Measurements from ENCODE around the gene ROGDI.

Gene ROGDI

DNA sequence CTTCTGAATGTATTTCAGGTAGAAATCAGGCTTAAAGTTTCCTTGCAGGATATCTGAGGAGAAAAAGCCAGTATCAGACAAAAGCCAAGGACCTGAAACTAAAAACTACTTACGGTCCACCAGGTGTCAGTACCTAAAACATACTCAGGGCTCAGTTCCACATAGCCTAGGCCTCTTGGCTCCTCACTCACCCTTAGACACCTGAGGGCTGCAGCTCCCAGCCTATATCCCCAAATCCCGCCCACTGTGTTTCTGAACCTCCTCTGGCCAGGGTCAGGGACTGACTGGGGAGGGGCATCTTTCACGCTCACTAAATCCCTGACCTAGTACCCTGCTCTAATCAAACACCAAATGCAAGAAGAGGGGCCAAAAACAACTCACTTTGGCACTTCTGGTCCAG lies 8.8 kb upstream of the ROGDI start:
- Histone ChIP-seq H3K4me2 (ENCODE audit: low read depth, low read length) (no peak overlapping the region), H3K27ac (ENCODE audit: low read length) (no peak overlapping the region), H3K9me2 (replicated peaks; ENCODE audit: insufficient read depth, low read length) (no peaks in the 10 kb centered on the region)

GRCh38 chr16:4806280-4806679 lies 3.8 kb upstream of the ROGDI start:
- TF ChIP-seq, protein P1, sequence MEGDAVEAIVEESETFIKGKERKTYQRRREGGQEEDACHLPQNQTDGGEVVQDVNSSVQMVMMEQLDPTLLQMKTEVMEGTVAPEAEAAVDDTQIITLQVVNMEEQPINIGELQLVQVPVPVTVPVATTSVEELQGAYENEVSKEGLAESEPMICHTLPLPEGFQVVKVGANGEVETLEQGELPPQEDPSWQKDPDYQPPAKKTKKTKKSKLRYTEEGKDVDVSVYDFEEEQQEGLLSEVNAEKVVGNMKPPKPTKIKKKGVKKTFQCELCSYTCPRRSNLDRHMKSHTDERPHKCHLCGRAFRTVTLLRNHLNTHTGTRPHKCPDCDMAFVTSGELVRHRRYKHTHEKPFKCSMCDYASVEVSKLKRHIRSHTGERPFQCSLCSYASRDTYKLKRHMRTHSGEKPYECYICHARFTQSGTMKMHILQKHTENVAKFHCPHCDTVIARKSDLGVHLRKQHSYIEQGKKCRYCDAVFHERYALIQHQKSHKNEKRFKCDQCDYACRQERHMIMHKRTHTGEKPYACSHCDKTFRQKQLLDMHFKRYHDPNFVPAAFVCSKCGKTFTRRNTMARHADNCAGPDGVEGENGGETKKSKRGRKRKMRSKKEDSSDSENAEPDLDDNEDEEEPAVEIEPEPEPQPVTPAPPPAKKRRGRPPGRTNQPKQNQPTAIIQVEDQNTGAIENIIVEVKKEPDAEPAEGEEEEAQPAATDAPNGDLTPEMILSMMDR (IDR thresholded peaks at IDR 0.05; ENCODE audit: low read length), result no peak
- TF ChIP-seq EZH2 (optimal IDR thresholded peaks at IDR 0.05; ENCODE audit: low read depth, low read length), result no peak
- TF ChIP-seq EZH2phosphoT487 (IDR thresholded peaks at IDR 0.05; ENCODE audit: low read length), result no peak
- Histone ChIP-seq H3K4me3 (ENCODE audit: low read length) (no peak overlapping the region), H3K9me2 (replicated peaks; ENCODE audit: insufficient read depth, low read length) (no peaks in the 10 kb centered on the region), H3K9me3 (replicated peaks; ENCODE audit: insufficient read depth, low read length) (no peaks in the 10 kb centered on the region), H3K4me2 (ENCODE audit: low read depth, low read length) (no peak overlapping the region), H3K36me3 (replicated peaks; ENCODE audit: insufficient read depth, low read length) (no peaks in the 10 kb centered on the region), H4K20me1 (ENCODE audit: insufficient read depth, low read length) (no peaks in the 10 kb centered on the region), H3K27me3 (replicated peaks; ENCODE audit: insufficient read depth, low read length) (no peaks in the 10 kb centered on the region), H3F3A (ENCODE audit: insufficient read depth, low read length) (peaks cover 20% of the 10 kb centered on the region), H3K4me1 (ENCODE audit: low read length) (0 out of 2 replicates have a peak, but pooled peaks cover 3% of the 10 kb centered on the region), H3K9ac (ENCODE audit: low read length) (no peak overlapping the region), H3K79me2 (ENCODE audit: low read length) (no peaks in the 10 kb centered on the region), H2AFZ (ENCODE audit: low read length) (no peak overlapping the region), H3K27ac (ENCODE audit: low read length) (no peak overlapping the region)
- DNase-seq, result no peak

More for the DNA sequence above, 8.8 kb upstream of the ROGDI start:
- no peak overlapping the region for H2AFZ ChIP-seq (ENCODE audit: low read length)
- no peak overlapping the region for H3K4me3 ChIP-seq (ENCODE audit: low read length)
- no peaks in the 10 kb centered on the region for H3K9me3 ChIP-seq (replicated peaks; ENCODE audit: insufficient read depth, low read length)
- H3F3A ChIP-seq (ENCODE audit: insufficient read depth, low read length), result peaks cover 3% of the 10 kb centered on the region; the same call in 1 of the 2 replicates
- no peaks in the 10 kb centered on the region for H3K36me3 ChIP-seq (replicated peaks; ENCODE audit: insufficient read depth, low read length)
- no peaks in the 10 kb centered on the region for H3K79me2 ChIP-seq (ENCODE audit: low read length)
- H3K9ac ChIP-seq (ENCODE audit: low read length), result no peak overlapping the region
- TF ChIP-seq EZH2 (optimal IDR thresholded peaks at IDR 0.05; ENCODE audit: low read depth, low read length) (no peak), EZH2phosphoT487 (IDR thresholded peaks at IDR 0.05; ENCODE audit: low read length) (no peak)
- TF ChIP-seq, protein P1 (IDR thresholded peaks at IDR 0.05; ENCODE audit: low read length), result no peak
- H4K20me1 ChIP-seq (ENCODE audit: insufficient read depth, low read length), result no peaks in the 10 kb centered on the region
- H3K27me3 ChIP-seq (replicated peaks; ENCODE audit: insufficient read depth, low read length), result no peaks in the 10 kb centered on the region
- H3K4me1 ChIP-seq (ENCODE audit: low read length), result no peaks in the 10 kb centered on the region
- DNase-seq, result no peak

- DNase-seq, result no peak
- Histone ChIP-seq H3K4me3 (ENCODE audit: low read length) (no peak overlapping the region), H3K4me1 (ENCODE audit: low read length) (0 out of 2 replicates have a peak, but pooled peaks cover 3% of the 10 kb centered on the region), H4K20me1 (ENCODE audit: insufficient read depth, low read length) (no peaks in the 10 kb centered on the region), H3K9me3 (replicated peaks; ENCODE audit: insufficient read depth, low read length) (no peaks in the 10 kb centered on the region), H3K27me3 (replicated peaks; ENCODE audit: insufficient read depth, low read length) (no peaks in the 10 kb centered on the region), H3K36me3 (replicated peaks; ENCODE audit: insufficient read depth, low read length) (no peaks in the 10 kb centered on the region), H3K4me2 (ENCODE audit: low read depth, low read length) (no peak overlapping the region), H3K27ac (ENCODE audit: low read length) (no peak overlapping the region), H3F3A (ENCODE audit: insufficient read depth, low read length) (peaks cover 18% of the 10 kb centered on the region), H3K9ac (ENCODE audit: low read length) (no peak overlapping the region), H3K79me2 (ENCODE audit: low read length) (no peaks in the 10 kb centered on the region), H2AFZ (ENCODE audit: low read length) (no peak overlapping the region), H3K9me2 (replicated peaks; ENCODE audit: insufficient read depth, low read length) (no peaks in the 10 kb centered on the region)
- TF ChIP-seq, protein P1 (IDR thresholded peaks at IDR 0.05; ENCODE audit: low read length), result no peak
- TF ChIP-seq EZH2phosphoT487 (IDR thresholded peaks at IDR 0.05; ENCODE audit: low read length) (no peak), EZH2 (optimal IDR thresholded peaks at IDR 0.05; ENCODE audit: low read depth, low read length) (no peak)
Observed at GRCh38 chr16:4805231-4805630, 2.8 kb upstream of the ROGDI start.

Measured in MM.1S (cell line).